Epithelial cell of esophagus (primary cell): ENCODE data around the gene NAA11.
A peak's percentile ranks its signal among the peaks of the same experiment; 100 is the strongest.

Source experiments
- DNase-seq: peaks from one replicate; pipeline ENCODE4 v3.0.0; 2010; ENCODE audit warnings: low read depth
- H3K4me3 ChIP-seq: 2 replicates; pipeline ENCODE4 v1.5.1; 2011; ENCODE audit warnings: mild to moderate bottlenecking, low read length, control low read depth
- TF ChIP-seq, protein P1 (sequence below): IDR thresholded peaks from 2 replicates; pipeline ENCODE4 v1.5.1; 2011; ENCODE audit warnings: low read depth, mild to moderate bottlenecking, low read length, control low read depth, inconsistent platforms; ENCODE audit not compliant: insufficient read depth; ENCODE audit errors: missing control alignments

NAA11 gene

DNA sequence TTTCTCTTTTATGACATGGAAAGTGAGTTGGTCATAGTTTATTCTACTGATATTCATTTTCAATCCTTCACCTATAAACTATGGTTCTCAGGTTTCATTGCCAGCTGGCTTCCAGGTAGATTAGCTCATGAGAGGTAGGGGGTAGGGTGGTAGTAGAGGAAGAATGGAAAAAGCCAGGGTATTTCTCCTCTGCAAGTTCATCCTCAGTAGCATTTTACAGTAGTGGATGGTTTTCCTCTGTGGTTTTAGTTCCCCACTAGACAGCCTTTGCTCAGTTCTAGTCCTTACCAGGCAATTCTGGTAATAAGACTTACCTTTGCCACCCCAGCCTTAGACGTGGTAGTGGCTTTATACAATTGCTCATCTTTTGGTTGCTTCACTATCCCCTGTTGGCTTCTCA, 8.9 kb upstream of the NAA11 start:
- no peak overlapping the region for H3K4me3 ChIP-seq
- no peak for DNase-seq
- TF ChIP-seq, protein P1, sequence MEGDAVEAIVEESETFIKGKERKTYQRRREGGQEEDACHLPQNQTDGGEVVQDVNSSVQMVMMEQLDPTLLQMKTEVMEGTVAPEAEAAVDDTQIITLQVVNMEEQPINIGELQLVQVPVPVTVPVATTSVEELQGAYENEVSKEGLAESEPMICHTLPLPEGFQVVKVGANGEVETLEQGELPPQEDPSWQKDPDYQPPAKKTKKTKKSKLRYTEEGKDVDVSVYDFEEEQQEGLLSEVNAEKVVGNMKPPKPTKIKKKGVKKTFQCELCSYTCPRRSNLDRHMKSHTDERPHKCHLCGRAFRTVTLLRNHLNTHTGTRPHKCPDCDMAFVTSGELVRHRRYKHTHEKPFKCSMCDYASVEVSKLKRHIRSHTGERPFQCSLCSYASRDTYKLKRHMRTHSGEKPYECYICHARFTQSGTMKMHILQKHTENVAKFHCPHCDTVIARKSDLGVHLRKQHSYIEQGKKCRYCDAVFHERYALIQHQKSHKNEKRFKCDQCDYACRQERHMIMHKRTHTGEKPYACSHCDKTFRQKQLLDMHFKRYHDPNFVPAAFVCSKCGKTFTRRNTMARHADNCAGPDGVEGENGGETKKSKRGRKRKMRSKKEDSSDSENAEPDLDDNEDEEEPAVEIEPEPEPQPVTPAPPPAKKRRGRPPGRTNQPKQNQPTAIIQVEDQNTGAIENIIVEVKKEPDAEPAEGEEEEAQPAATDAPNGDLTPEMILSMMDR: no peak

DNA sequence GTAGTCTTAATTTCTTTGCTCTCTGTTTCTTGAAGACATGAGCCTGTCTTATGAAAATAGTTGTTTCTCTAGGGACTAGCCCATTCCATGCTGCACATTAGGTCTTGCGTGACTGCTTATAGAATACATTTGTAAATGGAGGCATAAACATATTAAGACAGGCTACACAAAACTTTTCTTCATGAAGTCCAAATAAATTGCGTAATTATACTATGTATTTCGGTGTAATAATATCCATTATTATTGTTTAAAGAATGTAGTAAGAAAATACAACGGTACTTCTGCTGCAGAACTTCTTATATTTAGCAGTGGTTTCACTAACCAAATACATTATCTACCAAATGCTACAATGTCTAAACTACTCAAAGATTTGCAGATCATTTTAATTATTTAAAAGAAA, 8.5 kb upstream of the NAA11 start:
- H3K4me3 ChIP-seq: no peak overlapping the region
- DNase-seq: no peak
- TF ChIP-seq, protein P1: no peak

DNA sequence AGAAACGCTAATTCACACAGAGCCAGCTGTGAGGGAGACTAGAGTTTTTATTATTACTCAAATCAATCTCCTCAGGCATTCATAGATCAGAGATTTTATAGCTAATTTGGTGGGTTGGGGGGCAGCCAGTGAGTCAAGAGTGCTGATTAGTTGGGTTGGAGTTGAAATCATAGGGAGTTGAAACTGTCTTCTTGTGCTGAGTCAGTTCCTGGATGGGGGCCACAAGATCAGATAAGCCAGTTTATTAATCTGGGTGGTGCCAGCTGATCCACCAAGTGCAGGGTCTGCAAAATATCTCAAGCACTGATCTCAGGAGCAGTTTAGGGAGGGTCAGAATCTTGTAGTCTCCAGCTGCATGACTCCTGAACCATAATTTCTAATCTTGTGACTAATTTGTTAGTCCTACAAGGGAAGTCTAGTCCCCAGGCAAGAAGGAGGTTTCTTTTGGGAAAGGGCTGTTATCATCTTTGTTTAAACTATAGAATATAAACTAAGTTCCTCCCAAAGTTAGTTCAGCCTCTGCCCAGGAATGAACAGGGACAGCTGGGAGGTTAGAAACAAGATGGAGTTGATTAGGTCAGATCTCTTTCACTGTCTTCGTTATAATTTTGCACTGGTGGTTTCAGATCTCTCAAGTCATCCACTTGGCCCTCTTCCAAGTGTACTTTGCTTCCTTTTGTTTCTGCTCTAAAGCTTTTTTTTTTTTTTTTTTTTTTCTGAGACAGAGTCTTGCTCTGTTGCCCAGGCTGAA, 5.4 kb upstream of the NAA11 start:
- DNase-seq: peak; percentile 1
- TF ChIP-seq, protein P1: no peak
- no peak overlapping the region for H3K4me3 ChIP-seq

DNA sequence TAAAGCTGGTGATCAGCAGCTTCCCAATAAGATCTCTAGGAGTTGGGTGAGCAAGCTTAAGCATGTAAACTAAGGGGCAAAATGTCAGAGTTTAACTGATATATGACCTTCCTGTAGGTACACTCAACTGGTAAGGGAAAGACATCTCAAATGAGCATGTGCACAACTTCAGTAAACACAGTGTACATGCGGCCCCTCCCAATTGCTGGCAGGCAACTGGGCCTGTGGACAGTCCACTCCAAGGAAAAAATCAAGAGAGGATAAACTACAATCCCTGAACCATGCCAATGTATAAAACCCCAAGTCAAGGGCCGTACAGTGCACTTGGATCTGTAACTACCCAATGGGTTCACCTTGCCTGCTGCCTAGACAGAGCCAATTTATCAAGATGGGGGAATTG, 4.9 kb upstream of the NAA11 start:
- TF ChIP-seq, protein P1: no peak
- DNase-seq: no peak
- no peak overlapping the region for H3K4me3 ChIP-seq

DNA sequence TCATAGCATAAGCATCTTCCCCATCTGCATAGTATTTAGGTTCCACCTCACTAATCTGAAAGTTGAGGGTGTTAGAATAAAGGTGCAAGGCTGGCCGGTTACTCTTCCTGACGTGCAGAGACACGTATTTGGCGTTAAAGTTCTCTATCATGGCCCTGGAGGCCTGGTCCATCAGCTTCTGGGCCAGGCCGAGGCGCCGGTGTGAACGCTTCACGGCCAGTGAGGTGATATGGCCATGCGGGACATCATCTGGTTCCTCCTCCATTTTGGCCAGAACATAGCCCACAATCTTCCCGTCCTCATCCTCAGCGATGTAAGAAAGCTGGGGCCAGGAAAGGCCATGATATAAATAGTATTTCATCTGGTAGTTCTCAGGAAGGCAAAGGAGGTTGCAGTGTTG, 425 bp downstream of the NAA11 start:
- TF ChIP-seq, protein P1: no peak
- no peak for DNase-seq
- H3K4me3 ChIP-seq: no peak overlapping the region

DNA sequence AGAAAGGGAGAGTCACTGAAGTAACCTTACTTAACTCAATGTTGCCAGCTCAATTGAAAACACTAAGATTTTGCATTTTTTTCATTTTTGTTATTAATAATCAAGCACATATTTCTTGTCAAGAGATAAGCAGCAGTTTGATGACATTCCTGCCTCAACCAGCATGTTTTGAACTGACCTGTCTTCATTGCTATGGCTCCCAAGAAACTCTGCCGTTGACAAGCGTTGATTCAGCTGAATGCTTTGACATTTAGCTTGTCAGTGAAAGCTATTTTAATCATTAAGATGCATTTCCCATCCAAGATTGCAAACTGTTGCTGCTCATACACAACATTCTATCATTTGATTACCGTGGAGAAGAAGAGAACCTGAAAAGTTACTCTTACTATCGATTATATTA, 5.9 kb downstream of the NAA11 start:
- no peak for DNase-seq
- TF ChIP-seq, protein P1: no peak
- no peak overlapping the region for H3K4me3 ChIP-seq

DNA sequence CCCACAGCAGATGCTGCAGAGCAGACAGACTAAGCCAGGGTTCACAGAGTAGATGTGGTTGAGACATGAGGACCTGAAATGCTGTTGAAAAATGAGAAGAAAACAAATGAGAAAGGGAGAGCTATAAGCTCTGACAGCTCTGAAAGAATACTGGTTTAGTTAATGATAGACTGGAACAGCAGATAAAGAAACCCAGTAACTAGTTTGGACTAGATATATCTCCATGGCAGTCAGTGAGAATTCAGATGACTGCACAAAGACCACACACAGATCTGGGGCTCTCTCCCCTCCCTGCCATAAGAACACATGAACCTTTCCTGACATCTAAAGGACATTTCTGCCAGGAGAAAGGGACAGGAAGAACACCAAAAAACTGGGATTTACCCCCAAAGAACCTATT, 8.2 kb downstream of the NAA11 start:
- TF ChIP-seq, protein P1: no peak
- no peak for DNase-seq
- no peak overlapping the region for H3K4me3 ChIP-seq
